GM20431 (cell line): ENCODE measurements around the gene CACNA1D.

Source experiments
- in situ Hi-C: fragments of 300-500 bp; cut with MseI, MboI; formaldehyde crosslinking; loops from one replicate; pipeline ENCODE4 v1.15.0; 2020; ENCODE audit warnings: low sequenced_read_pairs; ENCODE audit not compliant: unreplicated experiment

Gene CACNA1D

DNA sequence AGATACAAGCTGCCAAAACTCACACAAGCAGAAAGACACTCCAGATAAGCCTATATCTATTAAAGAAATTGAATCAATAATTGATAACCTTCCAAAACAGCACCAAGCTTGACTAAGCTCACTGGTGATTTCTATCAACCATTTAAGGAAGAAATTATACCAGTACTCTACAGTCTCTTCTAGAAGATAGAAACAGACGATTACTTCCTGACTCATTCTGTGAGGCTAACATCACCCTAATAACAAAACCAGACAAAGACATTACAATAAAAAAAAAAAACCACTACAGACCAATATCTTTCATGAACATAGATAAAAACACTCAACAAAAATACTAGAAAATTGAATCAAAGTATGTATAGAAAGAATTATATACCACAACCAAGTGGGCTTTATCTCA lies 331.6 kb downstream of the CACNA1D start:
- in situ Hi-C loops: no loop called here

DNA sequence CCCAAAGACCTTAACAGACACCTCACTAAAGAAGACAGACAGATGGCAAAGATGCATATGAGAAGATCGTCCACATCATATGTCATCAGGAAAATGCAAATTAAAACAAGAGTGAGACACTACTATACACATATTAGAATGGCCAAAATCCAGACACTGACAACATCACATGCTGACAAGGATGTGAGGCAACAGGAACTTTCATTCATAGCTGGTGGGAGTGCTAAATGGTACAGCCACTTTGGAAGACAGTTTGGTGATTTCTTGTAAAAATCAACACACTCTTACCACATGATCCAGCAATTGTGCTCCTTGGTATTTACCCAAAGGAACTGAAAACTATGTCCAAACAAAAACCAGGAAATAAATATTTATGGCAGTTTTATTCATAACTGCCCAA lies 334.2 kb downstream of the CACNA1D start:
- in situ Hi-C loops: no loop called here

- in situ Hi-C loops: no loop called here
These were observed 335.2 kb downstream of the CACNA1D start for GRCh38 chr3:53829605-53830004.

DNA sequence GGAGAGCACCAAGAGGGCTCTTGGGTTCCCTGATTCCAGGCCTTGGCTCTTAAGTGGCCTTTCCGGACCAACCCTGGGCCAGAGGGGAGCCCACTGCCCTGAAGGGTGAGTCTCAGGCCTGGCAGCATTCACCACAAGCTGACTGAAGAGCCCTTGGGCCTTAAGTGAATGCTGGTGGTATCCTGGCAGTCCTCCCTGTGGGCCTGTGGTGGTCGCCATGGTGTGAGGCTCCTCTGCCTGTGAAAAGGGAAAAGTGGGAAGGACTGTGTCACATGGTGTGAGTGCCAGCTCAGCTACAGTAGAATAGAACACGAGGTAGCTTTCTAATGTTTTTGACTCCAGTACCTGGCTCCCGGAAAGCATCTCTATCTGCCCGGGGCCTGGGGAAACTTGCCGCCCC lies 336.5 kb downstream of the CACNA1D start:
- in situ Hi-C loops: no loop called here

DNA sequence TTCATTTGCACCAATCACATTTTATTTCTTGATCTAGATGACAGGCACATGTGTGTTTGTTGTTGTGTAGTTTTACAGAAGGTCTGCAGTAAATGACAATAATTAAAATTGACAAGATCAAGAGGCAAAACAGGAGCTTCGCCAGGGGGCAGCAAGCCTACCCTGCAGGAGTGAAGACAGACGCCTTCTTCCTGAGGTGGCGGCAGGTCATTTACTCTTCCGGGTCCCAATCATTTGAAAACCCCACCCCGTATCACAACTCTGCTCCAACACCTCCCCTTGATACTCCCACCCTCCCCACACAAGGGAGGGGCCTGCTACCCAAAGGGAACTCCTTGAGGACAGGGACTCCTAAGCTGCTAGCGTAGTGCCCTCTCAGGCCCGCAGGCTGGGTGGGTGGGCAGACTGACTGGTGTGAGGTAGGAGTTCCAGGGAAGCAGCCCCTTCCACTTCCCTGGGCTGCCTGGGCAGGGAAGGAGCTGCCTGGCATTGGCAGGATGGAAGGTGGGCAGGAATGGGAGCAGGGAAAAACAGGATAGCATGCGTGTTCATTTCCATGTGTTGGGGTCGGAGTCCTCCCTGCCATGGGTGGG lies 338.7 kb downstream of the CACNA1D start:
- in situ Hi-C loops: no loop called here

GRCh38 chr3:53833700-53834099 lies 339.3 kb downstream of the CACNA1D start:
- in situ Hi-C loops: no loop called here

GRCh38 chr3:53834429-53835095 lies 340.2 kb downstream of the CACNA1D start:
- in situ Hi-C loops: no loop called here

DNA sequence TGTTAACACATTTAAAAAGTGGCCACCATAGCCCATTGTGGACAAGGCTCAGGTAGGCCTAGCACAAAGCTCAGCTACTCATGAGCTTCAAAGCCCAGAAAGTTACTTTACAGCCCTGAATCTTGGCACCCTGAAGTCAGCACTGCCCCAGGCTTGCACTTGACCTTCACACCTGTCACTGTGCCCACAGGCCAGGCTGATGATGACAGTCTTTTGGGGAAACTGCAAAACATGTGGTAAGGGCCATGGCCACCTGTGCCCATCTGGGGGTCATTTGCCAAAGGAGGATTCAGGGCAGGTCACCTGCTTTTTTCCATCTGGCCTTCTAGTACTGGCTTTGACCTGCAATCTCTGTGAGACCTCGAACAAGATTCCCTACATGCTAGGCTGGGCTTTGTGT lies 340.8 kb downstream of the CACNA1D start:
- in situ Hi-C loops: no loop called here

GRCh38 chr3:53836084-53836872 lies 341.9 kb downstream of the CACNA1D start:
- in situ Hi-C loops: no loop called here

GRCh38 chr3:53837331-53837730 lies 342.9 kb downstream of the CACNA1D start:
- in situ Hi-C loops: no loop called here

- in situ Hi-C loops: no loop called here
These were observed 346.9 kb downstream of the CACNA1D start for GRCh38 chr3:53841296-53841695.

- in situ Hi-C loops: no loop called here
These were observed 348.2 kb downstream of the CACNA1D start for GRCh38 chr3:53842436-53843194.

DNA sequence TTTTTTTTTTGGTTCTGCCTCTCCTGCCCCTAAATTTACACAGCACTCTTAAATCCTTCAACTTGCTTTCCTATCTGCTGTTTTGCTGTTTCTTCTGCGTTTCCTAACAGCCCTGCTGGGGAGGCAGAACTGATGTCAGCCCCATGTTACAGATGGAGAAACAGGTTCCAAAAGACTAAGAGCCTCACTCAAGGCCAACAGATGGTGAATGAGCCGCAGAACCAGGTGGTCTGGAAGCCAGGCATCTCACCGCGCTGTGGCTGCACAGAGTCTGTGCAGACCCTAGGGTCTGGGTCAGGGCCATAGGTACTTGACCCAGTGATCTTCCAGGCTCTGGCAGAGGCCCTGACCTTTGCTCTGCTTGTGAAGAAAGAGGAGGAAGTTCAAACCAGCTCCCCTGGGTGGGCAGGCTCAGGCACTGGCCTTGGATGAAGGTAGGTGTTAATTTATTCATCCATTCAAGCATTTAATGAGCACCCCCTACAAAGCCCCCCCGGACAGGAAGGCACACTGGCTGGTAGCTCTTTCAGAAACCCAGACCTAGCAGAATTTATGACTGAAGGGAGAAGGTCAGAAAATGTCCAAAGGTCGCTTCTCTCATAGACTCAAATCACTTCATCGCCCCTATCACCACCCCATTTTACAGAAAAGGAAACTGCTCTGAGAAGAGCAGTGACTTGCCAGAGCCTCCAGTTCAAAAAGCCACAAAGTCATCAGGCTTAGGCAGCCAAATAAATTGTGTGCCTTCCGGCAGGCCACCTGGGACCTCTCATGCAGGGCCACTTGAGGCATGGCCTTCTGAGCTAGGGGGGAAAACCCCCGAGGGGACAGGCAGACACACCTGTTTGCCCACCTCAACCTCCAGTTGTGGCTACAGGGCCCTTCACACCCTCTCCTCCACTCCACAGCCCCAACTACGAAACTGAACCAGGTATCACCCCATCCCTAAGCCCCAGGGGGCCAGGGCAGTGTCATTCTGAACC lies 349.1 kb downstream of the CACNA1D start:
- in situ Hi-C loops: no loop called here

GRCh38 chr3:53844262-53845102 lies 350.1 kb downstream of the CACNA1D start:
- in situ Hi-C loops: no loop called here

DNA sequence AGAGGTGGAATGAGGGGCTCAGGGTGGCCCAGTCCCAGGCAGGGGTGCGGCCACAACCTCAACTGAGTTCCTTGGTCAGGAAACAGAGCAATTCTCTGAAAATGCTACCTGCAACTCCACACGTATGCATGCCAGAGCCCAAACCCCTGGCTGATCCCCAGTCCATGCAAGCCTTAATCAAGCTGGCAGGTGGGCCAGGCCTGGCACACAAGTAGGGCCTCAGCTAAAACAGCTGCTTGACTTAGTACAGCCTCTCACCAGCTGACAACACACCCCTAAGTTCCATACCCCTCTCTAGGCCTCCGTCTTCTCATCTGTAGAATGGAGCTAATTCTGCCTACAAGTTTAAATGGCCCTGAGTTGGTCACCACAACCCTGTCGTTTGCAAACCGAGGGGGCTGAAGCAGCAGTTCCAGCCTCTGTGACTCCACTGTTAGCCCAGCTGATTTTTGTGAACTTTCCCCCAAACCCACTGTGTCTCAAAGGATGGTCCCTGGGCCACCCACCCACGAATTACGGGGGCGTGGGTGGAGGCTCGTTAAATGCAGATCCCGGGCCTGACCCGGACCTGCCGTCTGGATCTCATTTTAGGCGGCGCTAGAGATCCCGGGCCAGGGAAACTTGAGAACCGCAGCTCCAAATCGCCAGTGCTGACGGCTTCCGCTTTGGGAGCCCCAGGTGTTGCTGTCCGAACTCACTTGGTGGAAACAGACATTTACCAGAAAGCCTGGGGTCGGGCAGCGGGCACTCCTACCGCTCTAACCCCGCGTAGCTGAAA lies 350.9 kb downstream of the CACNA1D start:
- in situ Hi-C loops: no loop called here

GRCh38 chr3:53845881-53846133 lies 351.4 kb downstream of the CACNA1D start:
- in situ Hi-C loops: no loop called here

GRCh38 chr3:53846134-53846850 lies 351.9 kb downstream of the CACNA1D start, which contains the start of the genes CHDH and IL17RB:
Gene CHDH, minus strand, starts transcription at chr3:53846419. Its CDS starts 22,411 bp downstream, at chr3:53824008.
Gene IL17RB, plus strand, starts transcription at chr3:53846568. Its CDS starts 21 bp downstream, at chr3:53846589.
- in situ Hi-C loops: no loop called here
